ENCODE measurements around the gene ZNF654.
A peak's percentile ranks its signal among the peaks of the same experiment; 100 is the strongest.
"Not testable (repeated sequence)": the region's sequence is repeated elsewhere in the genome, so short reads cannot be mapped to it uniquely, and the experiment has no call there.

Gene ZNF654

GRCh38 chr3:88058581-88059379 is at the start of gene ZNF654, which contains the start of gene CGGBP1:
Gene ZNF654, plus strand, starts transcription at chr3:88059255. Its CDS starts 65 bp downstream, at chr3:88059320.
Gene CGGBP1, minus strand, starts transcription at chr3:88059005. Its CDS starts 3,029 bp downstream, at chr3:88055976.
- peak; percentile 99 for DNase-seq (ENCODE audit: low spot score)

GRCh38 chr3:88010810-88011209 is 48.2 kb upstream of the ZNF654 start:
- peak; percentile 61 for DNase-seq (ENCODE audit: low spot score)

- no peak for DNase-seq (ENCODE audit: low spot score)
Observed at GRCh38 chr3:88013592-88013991, 45.5 kb upstream of the ZNF654 start.

GRCh38 chr3:88015656-88016055 is 43.4 kb upstream of the ZNF654 start:
- not testable (repeated sequence) for DNase-seq (ENCODE audit: low spot score)

- no peak for DNase-seq (ENCODE audit: low spot score)
Observed at GRCh38 chr3:88019024-88019423, 40.0 kb upstream of the ZNF654 start.

- no peak for DNase-seq (ENCODE audit: low spot score)
Observed at GRCh38 chr3:88025001-88025552, 34.0 kb upstream of the ZNF654 start.

GRCh38 chr3:88028876-88029275 is 30.2 kb upstream of the ZNF654 start:
- peak; percentile 37 for DNase-seq (ENCODE audit: low spot score)

GRCh38 chr3:88030210-88030609 is 28.8 kb upstream of the ZNF654 start:
- peak; percentile 24 for DNase-seq (ENCODE audit: low spot score)

GRCh38 chr3:88031642-88032077 is 27.4 kb upstream of the ZNF654 start:
- peak; percentile 75 for DNase-seq (ENCODE audit: low spot score)

GRCh38 chr3:88032245-88032644 is 26.8 kb upstream of the ZNF654 start:
- peak; percentile 27 for DNase-seq (ENCODE audit: low spot score)

- peak; percentile 28 for DNase-seq (ENCODE audit: low spot score)
Observed at GRCh38 chr3:88033079-88033478, 26.0 kb upstream of the ZNF654 start.

GRCh38 chr3:88033808-88034207 is 25.2 kb upstream of the ZNF654 start:
- peak; percentile 51 for DNase-seq (ENCODE audit: low spot score)

GRCh38 chr3:88034491-88035275 is 24.4 kb upstream of the ZNF654 start:
- peak; percentile 83 for DNase-seq (ENCODE audit: low spot score)

GRCh38 chr3:88036221-88036620 is 22.8 kb upstream of the ZNF654 start:
- DNase-seq (ENCODE audit: low spot score), result no peak

- no peak for DNase-seq (ENCODE audit: low spot score)
Observed at GRCh38 chr3:88038566-88038965, 20.5 kb upstream of the ZNF654 start.

- DNase-seq (ENCODE audit: low spot score), result no peak
Observed at GRCh38 chr3:88040529-88040928, 18.5 kb upstream of the ZNF654 start.

- DNase-seq (ENCODE audit: low spot score), result no peak
Observed at GRCh38 chr3:88041005-88041404, 18.1 kb upstream of the ZNF654 start.

- DNase-seq (ENCODE audit: low spot score), result no peak
Observed at GRCh38 chr3:88044411-88044810, 14.6 kb upstream of the ZNF654 start.

GRCh38 chr3:88046766-88047165 is 12.3 kb upstream of the ZNF654 start:
- no peak for DNase-seq (ENCODE audit: low spot score)

- DNase-seq (ENCODE audit: low spot score), result peak; percentile 17
Observed at GRCh38 chr3:88057630-88058305, 1.3 kb upstream of the ZNF654 start.

- peak; percentile 20 for DNase-seq (ENCODE audit: low spot score)
Observed at GRCh38 chr3:88058306-88058580, 812 bp upstream of the ZNF654 start.

All from hematopoietic multipotent progenitor cell treated with erythropoietin and hydrocortisone succinate and interleukin-3 and kit ligand, for 15 days (in vitro differentiated cells).